Measurements from ENCODE around the gene AMPH. TPM values are rescaled to one million over a fixed set of nuclear protein-coding genes. Genes with fewer than 3 reads are reported as not detected.

The AMPH gene
- total RNA-seq, 1 experiment from 2014 or later: 9.0 TPM

DNA sequence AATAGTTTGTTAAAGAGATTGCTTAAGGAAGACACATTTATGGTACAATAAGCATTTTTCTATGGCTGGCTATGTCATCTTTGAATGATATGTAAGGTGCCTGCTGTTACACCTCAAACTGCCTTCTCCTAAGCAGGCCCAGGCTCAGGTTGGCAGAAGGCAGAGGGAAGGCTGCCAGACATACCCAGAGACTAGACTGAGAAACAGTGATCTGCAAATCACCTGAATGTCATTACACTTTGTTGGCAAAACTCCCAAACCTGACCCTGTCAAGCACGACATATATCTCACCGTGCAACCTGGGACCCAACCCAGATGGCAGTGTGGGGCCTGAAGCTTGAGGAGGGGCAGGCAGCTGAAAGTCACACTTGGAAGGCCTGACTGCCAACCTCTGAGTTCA, 221.1 kb downstream of the AMPH start:
- H3K4me3 Mint-ChIP-seq: no peak overlapping the region
- H3K9me3 Mint-ChIP-seq: no peaks in the 10 kb centered on the region
- no peak for ATAC-seq
- no peak for DNase-seq (ENCODE audit: low spot score)
- no peak overlapping the region for H3K27ac Mint-ChIP-seq
- ChIA-PET POLR2A (no interaction called here), CTCF (no interaction called here)
- H3K36me3 Mint-ChIP-seq: no peaks in the 10 kb centered on the region
- peaks cover 7% of the 10 kb centered on the region for H3K4me1 Mint-ChIP-seq
- no peaks in the 10 kb centered on the region for H3K27me3 Mint-ChIP-seq (ENCODE audit: low read depth)
- TF ChIP-seq RORB (CRISPR knock-in tag; IDR thresholded peaks at IDR 0.05) (no peak), PRRX2 (CRISPR knock-in tag; IDR thresholded peaks at IDR 0.05) (no peak), GABPB1 (CRISPR knock-in tag; IDR thresholded peaks at IDR 0.05) (no peak), HMGA2 (CRISPR knock-in tag; IDR thresholded peaks at IDR 0.05) (no peak), ATF1 (CRISPR knock-in tag; IDR thresholded peaks at IDR 0.05) (no peak), ZNF671 (CRISPR knock-in tag; IDR thresholded peaks at IDR 0.05) (no peak), FOXJ3 (CRISPR knock-in tag; IDR thresholded peaks at IDR 0.05; ENCODE audit: borderline replicate concordance) (no peak), FOXP1 (CRISPR knock-in tag; IDR thresholded peaks at IDR 0.05; ENCODE audit: borderline replicate concordance) (no peak), GTF2I (CRISPR knock-in tag; conservative IDR thresholded peaks at IDR 0.05) (no peak), TEAD1 (CRISPR knock-in tag; IDR thresholded peaks at IDR 0.05) (no peak)
- TF ChIP-seq, protein P1, sequence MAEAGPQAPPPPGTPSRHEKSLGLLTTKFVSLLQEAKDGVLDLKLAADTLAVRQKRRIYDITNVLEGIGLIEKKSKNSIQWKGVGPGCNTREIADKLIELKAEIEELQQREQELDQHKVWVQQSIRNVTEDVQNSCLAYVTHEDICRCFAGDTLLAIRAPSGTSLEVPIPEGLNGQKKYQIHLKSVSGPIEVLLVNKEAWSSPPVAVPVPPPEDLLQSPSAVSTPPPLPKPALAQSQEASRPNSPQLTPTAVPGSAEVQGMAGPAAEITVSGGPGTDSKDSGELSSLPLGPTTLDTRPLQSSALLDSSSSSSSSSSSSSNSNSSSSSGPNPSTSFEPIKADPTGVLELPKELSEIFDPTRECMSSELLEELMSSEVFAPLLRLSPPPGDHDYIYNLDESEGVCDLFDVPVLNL (CRISPR knock-in tag; IDR thresholded peaks at IDR 0.05; ENCODE audit: borderline replicate concordance, low read depth): no peak
- TF ChIP-seq, protein P2, sequence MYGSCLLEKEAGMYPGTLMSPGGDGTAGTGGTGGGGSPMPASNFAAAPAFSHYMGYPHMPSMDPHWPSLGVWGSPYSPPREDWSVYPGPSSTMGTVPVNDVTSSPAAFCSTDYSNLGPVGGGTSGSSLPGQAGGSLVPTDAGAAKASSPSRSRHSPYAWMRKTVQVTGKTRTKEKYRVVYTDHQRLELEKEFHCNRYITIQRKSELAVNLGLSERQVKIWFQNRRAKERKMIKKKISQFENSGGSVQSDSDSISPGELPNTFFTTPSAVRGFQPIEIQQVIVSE (CRISPR knock-in tag; IDR thresholded peaks at IDR 0.05; ENCODE audit: borderline replicate concordance): no peak
- TF ChIP-seq, protein P3, sequence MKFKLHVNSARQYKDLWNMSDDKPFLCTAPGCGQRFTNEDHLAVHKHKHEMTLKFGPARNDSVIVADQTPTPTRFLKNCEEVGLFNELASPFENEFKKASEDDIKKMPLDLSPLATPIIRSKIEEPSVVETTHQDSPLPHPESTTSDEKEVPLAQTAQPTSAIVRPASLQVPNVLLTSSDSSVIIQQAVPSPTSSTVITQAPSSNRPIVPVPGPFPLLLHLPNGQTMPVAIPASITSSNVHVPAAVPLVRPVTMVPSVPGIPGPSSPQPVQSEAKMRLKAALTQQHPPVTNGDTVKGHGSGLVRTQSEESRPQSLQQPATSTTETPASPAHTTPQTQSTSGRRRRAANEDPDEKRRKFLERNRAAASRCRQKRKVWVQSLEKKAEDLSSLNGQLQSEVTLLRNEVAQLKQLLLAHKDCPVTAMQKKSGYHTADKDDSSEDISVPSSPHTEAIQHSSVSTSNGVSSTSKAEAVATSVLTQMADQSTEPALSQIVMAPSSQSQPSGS (CRISPR knock-in tag; IDR thresholded peaks at IDR 0.05; ENCODE audit: borderline replicate concordance, low read depth): no peak
- TF ChIP-seq, protein P4, sequence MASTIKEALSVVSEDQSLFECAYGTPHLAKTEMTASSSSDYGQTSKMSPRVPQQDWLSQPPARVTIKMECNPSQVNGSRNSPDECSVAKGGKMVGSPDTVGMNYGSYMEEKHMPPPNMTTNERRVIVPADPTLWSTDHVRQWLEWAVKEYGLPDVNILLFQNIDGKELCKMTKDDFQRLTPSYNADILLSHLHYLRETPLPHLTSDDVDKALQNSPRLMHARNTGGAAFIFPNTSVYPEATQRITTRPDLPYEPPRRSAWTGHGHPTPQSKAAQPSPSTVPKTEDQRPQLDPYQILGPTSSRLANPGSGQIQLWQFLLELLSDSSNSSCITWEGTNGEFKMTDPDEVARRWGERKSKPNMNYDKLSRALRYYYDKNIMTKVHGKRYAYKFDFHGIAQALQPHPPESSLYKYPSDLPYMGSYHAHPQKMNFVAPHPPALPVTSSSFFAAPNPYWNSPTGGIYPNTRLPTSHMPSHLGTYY (CRISPR knock-in tag; IDR thresholded peaks at IDR 0.05): no peak
- TF ChIP-seq, protein P5, sequence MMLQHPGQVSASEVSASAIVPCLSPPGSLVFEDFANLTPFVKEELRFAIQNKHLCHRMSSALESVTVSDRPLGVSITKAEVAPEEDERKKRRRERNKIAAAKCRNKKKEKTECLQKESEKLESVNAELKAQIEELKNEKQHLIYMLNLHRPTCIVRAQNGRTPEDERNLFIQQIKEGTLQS (CRISPR knock-in tag; conservative IDR thresholded peaks at IDR 0.05): no peak
- TF ChIP-seq, protein P6, sequence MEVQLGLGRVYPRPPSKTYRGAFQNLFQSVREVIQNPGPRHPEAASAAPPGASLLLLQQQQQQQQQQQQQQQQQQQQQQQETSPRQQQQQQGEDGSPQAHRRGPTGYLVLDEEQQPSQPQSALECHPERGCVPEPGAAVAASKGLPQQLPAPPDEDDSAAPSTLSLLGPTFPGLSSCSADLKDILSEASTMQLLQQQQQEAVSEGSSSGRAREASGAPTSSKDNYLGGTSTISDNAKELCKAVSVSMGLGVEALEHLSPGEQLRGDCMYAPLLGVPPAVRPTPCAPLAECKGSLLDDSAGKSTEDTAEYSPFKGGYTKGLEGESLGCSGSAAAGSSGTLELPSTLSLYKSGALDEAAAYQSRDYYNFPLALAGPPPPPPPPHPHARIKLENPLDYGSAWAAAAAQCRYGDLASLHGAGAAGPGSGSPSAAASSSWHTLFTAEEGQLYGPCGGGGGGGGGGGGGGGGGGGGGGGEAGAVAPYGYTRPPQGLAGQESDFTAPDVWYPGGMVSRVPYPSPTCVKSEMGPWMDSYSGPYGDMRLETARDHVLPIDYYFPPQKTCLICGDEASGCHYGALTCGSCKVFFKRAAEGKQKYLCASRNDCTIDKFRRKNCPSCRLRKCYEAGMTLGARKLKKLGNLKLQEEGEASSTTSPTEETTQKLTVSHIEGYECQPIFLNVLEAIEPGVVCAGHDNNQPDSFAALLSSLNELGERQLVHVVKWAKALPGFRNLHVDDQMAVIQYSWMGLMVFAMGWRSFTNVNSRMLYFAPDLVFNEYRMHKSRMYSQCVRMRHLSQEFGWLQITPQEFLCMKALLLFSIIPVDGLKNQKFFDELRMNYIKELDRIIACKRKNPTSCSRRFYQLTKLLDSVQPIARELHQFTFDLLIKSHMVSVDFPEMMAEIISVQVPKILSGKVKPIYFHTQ (CRISPR knock-in tag; IDR thresholded peaks at IDR 0.05): no peak

DNA sequence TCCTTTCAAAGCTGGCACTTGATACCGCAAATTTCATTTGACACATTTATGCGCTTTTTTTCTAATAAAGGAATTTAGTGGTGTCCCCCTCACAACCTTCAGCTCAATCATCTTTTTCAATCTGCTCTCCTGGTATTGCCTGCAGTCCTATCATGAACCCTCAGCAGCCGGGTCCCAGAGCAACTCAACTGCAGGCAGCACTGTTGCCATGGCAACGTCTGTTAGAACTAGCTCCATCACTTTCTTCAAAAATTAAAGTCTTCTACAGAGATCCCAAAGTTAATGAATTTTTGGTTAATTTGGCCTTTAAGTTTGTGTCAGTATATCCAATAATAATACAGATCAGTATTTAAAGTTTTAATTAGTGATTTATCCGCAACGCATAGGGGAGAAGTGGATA, 221.6 kb downstream of the AMPH start:
- CTCF ChIA-PET: interaction anchor here (1.2 kb wide), 1 partner anchor 11 kb away, joined by 4 read pairs; no protein-coding TSS in a partner anchor
- Mint-ChIP-seq H3K4me3 (no peak overlapping the region), H3K4me1 (peaks cover 7% of the 10 kb centered on the region), H3K27ac (no peak overlapping the region), H3K9me3 (no peaks in the 10 kb centered on the region), H3K27me3 (ENCODE audit: low read depth) (no peaks in the 10 kb centered on the region), H3K36me3 (no peaks in the 10 kb centered on the region)
- ATAC-seq: no peak
- no peak for DNase-seq (ENCODE audit: low spot score)
- POLR2A ChIA-PET: no interaction called here
- TF ChIP-seq, protein P7, sequence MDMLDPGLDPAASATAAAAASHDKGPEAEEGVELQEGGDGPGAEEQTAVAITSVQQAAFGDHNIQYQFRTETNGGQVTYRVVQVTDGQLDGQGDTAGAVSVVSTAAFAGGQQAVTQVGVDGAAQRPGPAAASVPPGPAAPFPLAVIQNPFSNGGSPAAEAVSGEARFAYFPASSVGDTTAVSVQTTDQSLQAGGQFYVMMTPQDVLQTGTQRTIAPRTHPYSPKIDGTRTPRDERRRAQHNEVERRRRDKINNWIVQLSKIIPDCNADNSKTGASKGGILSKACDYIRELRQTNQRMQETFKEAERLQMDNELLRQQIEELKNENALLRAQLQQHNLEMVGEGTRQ (CRISPR knock-in tag; IDR thresholded peaks at IDR 0.05): no peak
- TF ChIP-seq, protein P8, sequence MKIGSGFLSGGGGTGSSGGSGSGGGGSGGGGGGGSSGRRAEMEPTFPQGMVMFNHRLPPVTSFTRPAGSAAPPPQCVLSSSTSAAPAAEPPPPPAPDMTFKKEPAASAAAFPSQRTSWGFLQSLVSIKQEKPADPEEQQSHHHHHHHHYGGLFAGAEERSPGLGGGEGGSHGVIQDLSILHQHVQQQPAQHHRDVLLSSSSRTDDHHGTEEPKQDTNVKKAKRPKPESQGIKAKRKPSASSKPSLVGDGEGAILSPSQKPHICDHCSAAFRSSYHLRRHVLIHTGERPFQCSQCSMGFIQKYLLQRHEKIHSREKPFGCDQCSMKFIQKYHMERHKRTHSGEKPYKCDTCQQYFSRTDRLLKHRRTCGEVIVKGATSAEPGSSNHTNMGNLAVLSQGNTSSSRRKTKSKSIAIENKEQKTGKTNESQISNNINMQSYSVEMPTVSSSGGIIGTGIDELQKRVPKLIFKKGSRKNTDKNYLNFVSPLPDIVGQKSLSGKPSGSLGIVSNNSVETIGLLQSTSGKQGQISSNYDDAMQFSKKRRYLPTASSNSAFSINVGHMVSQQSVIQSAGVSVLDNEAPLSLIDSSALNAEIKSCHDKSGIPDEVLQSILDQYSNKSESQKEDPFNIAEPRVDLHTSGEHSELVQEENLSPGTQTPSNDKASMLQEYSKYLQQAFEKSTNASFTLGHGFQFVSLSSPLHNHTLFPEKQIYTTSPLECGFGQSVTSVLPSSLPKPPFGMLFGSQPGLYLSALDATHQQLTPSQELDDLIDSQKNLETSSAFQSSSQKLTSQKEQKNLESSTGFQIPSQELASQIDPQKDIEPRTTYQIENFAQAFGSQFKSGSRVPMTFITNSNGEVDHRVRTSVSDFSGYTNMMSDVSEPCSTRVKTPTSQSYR (CRISPR knock-in tag; IDR thresholded peaks at IDR 0.05): no peak
- TF ChIP-seq, protein P9, sequence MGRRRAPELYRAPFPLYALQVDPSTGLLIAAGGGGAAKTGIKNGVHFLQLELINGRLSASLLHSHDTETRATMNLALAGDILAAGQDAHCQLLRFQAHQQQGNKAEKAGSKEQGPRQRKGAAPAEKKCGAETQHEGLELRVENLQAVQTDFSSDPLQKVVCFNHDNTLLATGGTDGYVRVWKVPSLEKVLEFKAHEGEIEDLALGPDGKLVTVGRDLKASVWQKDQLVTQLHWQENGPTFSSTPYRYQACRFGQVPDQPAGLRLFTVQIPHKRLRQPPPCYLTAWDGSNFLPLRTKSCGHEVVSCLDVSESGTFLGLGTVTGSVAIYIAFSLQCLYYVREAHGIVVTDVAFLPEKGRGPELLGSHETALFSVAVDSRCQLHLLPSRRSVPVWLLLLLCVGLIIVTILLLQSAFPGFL (CRISPR knock-in tag; IDR thresholded peaks at IDR 0.05; ENCODE audit: borderline replicate concordance): no peak
- TF ChIP-seq, protein P6 (CRISPR knock-in tag; IDR thresholded peaks at IDR 0.05): no peak
- no peak for TF ChIP-seq TEAD1 (CRISPR knock-in tag; IDR thresholded peaks at IDR 0.05)
